Measurements from ENCODE around the gene DDX54. TPM values are rescaled to one million over a fixed set of nuclear protein-coding genes. Genes with fewer than 3 reads are reported as not detected.
A peak's percentile ranks its signal among the peaks of the same experiment; 100 is the strongest.

The DDX54 gene
- total RNA-seq, 6 donors from 2014 or later = 43.3 to 81.5 (median 58.9) TPM

DNA sequence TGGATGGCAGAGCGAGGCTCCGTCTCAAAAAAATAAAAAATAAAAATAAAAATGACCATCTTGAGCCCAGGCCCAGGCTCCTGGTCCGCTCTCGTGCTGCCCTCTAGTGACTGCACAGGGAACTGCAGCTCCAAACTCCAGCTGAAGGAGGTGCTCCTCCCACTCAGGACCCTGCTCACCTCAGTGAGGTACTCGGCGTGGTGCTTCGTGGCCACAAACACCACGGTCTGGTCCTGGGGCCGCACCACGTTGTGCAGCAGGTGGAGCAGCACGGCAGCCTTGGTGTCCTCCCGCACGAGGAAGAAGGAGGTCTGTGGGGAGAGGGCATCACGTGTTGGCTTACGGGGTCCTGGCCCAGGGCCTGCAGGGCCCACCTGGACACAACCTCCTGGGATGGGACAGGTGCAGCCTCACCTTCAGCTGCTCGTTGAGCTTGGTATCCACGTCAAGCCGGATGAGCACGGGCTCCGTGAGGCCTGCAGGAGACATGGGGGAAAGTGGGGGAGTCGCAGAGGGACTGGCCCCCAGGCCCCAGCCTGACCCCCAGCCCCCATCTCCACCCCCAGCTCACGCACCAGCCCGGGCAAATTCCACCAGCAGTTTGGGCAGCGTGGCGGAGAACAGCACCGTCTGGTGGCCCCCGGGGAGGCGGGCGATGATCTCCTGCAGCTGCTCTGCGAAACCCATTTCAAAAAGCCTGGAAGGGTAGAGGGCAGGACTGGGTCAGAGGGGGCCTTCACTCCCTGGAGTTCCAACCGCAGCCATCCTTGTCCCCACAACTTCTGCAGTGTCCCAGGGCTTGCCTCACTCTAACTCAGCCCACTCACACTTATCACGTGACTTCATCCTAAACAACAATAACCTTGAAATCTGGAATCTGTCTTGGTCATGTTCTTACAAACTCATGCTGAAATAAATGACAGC is 10.6 kb downstream of the DDX54 start:
- Histone ChIP-seq H3K9me3 (no peaks in the 10 kb centered on the region), H3K27me3 (no peaks in the 10 kb centered on the region), H3K4me1 (peaks cover 0 to 5% (median 0%) of the 10 kb centered on the region in 4 donors), H3K36me3 (peaks cover 65 to 99% (median 95%) of the 10 kb centered on the region in 4 donors), H3K27ac (no peak overlapping the region), H3K4me3 (no peak overlapping the region)
- ATAC-seq (ENCODE audit: low FRiP score in 2 of 2) (peak; percentile 86 to 89), DNase-seq (peak; percentile 55 to 67)
- TF ChIP-seq, protein P1, sequence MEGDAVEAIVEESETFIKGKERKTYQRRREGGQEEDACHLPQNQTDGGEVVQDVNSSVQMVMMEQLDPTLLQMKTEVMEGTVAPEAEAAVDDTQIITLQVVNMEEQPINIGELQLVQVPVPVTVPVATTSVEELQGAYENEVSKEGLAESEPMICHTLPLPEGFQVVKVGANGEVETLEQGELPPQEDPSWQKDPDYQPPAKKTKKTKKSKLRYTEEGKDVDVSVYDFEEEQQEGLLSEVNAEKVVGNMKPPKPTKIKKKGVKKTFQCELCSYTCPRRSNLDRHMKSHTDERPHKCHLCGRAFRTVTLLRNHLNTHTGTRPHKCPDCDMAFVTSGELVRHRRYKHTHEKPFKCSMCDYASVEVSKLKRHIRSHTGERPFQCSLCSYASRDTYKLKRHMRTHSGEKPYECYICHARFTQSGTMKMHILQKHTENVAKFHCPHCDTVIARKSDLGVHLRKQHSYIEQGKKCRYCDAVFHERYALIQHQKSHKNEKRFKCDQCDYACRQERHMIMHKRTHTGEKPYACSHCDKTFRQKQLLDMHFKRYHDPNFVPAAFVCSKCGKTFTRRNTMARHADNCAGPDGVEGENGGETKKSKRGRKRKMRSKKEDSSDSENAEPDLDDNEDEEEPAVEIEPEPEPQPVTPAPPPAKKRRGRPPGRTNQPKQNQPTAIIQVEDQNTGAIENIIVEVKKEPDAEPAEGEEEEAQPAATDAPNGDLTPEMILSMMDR (IDR thresholded peaks at IDR 0.05) = peak; percentile 90 to 99 (median 92)
- no peak for TF ChIP-seq EP300 (IDR thresholded peaks at IDR 0.05)
- WGBS, 2 donors = 30 to 56% methylated on average over 9 to 28 of the region's 32 CpGs

DNA sequence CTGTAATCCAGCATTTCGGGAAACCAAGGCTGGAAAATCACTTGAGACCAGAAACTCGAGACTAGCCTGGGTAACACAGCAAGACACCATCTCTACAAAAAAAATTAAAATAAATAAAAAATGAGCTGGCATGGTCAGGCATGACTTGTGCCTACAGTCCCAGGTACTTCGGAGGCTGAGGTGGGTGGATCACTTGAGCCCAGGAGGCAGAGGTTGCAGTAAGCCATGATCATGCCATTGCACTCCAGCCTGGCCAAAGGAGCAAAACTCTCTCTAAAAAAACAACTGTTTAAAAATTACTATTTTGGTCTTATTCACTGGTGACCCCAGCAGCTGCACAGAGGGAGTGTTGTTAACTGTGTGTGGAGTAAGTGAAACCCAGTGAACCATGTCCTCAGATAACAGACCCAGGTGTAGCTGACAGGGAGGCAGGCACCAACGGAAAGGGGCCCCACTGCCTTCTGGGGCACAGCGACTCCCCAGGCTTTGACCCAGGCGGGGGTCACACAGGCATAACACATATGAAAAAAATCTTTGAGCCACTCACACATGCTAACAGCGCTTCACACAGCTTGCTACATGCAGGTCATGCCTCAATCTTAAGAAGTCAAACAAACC is 12.1 kb downstream of the DDX54 start:
- 94 to 95% methylated on average over 7 of the region's 7 CpGs for WGBS, 2 donors
- Histone ChIP-seq H3K9me3 (no peaks in the 10 kb centered on the region), H3K36me3 (peaks cover 71 to 99% (median 95%) of the 10 kb centered on the region in 4 donors), H3K4me1 (peaks cover 0 to 5% (median 0%) of the 10 kb centered on the region in 4 donors), H3K27me3 (no peaks in the 10 kb centered on the region), H3K4me3 (no peak overlapping the region), H3K27ac (no peak overlapping the region)
- DNase-seq (no peak), ATAC-seq (ENCODE audit: low FRiP score in 2 of 2) (no peak)
- TF ChIP-seq POLR2AphosphoS5 (IDR thresholded peaks at IDR 0.05) (no peak), EP300 (IDR thresholded peaks at IDR 0.05) (no peak), POLR2A (IDR thresholded peaks at IDR 0.05) (no peak)
- TF ChIP-seq, protein P1 (IDR thresholded peaks at IDR 0.05) = no peak

DNA sequence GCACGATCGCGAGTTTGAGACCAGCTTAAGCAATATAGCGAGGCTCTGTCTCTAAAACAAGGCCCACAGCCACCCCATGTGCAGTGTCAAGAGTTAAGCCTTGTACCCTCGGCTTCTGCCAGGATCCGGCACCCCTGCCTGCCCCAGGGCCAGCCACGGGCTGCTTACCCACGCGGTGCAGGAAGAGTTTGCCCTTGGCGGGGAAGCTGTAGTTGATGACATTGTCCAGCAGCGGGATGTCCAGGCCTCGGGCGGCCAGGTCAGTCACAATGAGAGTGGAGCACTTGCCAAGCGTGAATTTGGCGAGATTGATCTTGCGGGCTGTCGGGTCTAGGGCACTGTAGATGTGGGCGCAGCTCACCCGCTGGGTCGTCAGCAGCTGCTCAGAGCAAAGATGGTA is 13.1 kb downstream of the DDX54 start:
- H3K4me1 ChIP-seq = peaks cover 0 to 5% (median 0%) of the 10 kb centered on the region in 4 donors
- 95 to 98% methylated on average over 11 to 20 of the region's 20 CpGs for WGBS, 2 donors
- peaks cover 71 to 99% (median 95%) of the 10 kb centered on the region in 4 donors for H3K36me3 ChIP-seq
- DNase-seq (peak in 1 of 2 donors; percentile 70), ATAC-seq (ENCODE audit: low FRiP score in 2 of 2) (no peak)
- H3K4me3 ChIP-seq = no peak overlapping the region
- TF ChIP-seq POLR2A (IDR thresholded peaks at IDR 0.05) (no peak), POLR2AphosphoS5 (IDR thresholded peaks at IDR 0.05) (no peak)
- H3K27ac ChIP-seq = no peak overlapping the region
- H3K9me3 ChIP-seq = no peaks in the 10 kb centered on the region
- no peaks in the 10 kb centered on the region for H3K27me3 ChIP-seq

DNA sequence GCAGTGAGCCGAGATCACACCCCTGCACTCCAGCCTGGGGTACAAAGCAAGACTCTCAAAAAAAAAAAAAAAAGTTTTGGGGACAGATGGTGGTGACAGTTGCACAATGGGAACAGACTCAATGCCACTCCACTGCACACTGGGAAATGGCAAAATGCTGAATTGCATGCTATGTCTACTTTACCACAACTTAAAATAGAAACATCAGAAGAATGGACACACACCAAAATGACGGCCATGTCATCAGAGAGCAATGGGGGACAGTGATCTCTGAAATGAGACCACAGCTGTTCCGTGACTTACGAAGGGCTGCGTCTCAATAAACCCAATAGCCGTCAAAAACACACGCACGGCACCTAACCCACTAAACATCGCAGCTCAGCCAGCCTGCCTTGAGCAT is 13.7 kb downstream of the DDX54 start:
- no peaks in the 10 kb centered on the region for H3K9me3 ChIP-seq
- H3K36me3 ChIP-seq = peaks cover 65 to 99% (median 93%) of the 10 kb centered on the region in 4 donors
- TF ChIP-seq POLR2AphosphoS5 (IDR thresholded peaks at IDR 0.05) (no peak), POLR2A (IDR thresholded peaks at IDR 0.05) (no peak), EP300 (IDR thresholded peaks at IDR 0.05) (no peak)
- TF ChIP-seq, protein P1 (IDR thresholded peaks at IDR 0.05) = no peak
- H3K27ac ChIP-seq = no peak overlapping the region
- ATAC-seq (ENCODE audit: low FRiP score in 2 of 2) = no peak
- no peaks in the 10 kb centered on the region for H3K27me3 ChIP-seq
- 98% methylated on average over 9 of the region's 9 CpGs for WGBS, 2 donors
- DNase-seq = no peak
- H3K4me1 ChIP-seq = peaks cover 0 to 5% (median 0%) of the 10 kb centered on the region in 4 donors
- no peak overlapping the region for H3K4me3 ChIP-seq

DNA sequence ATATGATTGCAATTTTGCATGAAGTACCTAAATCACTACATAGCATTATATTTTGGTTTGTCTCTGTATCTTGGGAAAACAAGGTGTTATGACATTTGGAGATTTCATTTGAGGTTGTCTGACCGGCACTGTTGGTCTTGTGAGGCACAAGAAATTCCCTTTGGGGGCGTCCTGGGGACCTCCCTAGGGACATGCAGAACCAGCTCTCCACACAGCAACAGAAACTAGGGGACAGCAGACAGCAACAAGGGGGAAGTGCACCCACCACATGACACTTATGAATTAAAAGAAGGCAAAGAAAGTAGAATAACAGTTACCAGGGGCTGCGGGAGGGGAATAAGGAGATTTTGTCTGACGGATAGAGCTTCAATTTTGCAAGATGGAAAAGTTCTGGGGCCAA is 14.4 kb downstream of the DDX54 start:
- DNase-seq (no peak), ATAC-seq (ENCODE audit: low FRiP score in 2 of 2) (no peak)
- Histone ChIP-seq H3K9me3 (no peaks in the 10 kb centered on the region), H3K27me3 (no peaks in the 10 kb centered on the region), H3K27ac (no peak overlapping the region), H3K36me3 (peaks cover 59 to 99% (median 93%) of the 10 kb centered on the region in 4 donors), H3K4me3 (no peak overlapping the region), H3K4me1 (peaks cover 0 to 5% (median 0%) of the 10 kb centered on the region in 4 donors)
- TF ChIP-seq POLR2A (IDR thresholded peaks at IDR 0.05) (no peak), POLR2AphosphoS5 (IDR thresholded peaks at IDR 0.05) (no peak), EP300 (IDR thresholded peaks at IDR 0.05) (no peak)
- TF ChIP-seq, protein P1 (IDR thresholded peaks at IDR 0.05) = no peak
- 97 to 100% methylated on average over 4 of the region's 4 CpGs for WGBS, 2 donors
